Eye (tissue), 1 donor: ENCODE results near the gene CERCAM.
"Not testable (repeated sequence)": the region's sequence is repeated elsewhere in the genome, so short reads cannot be mapped to it uniquely, and the experiment has no call there.

Experiments
- DNase-seq: peaks from one replicate; pipeline ENCODE4 v3.0.0-alpha.2; 2015

Gene CERCAM

GRCh38 chr9:128419061-128419925, 1.4 kb upstream of the CERCAM start:
- peak; percentile 45 for DNase-seq

GRCh38 chr9:128420060-128420650, 502 bp upstream of the CERCAM start:
- peak; percentile 91 for DNase-seq

- DNase-seq, result no peak
These were observed 882 bp downstream of the CERCAM start for GRCh38 chr9:128421482-128421996.

- not testable (repeated sequence) for DNase-seq
These were observed 1.5 kb downstream of the CERCAM start for GRCh38 chr9:128422022-128422782.

GRCh38 chr9:128422783-128423150, 2.1 kb downstream of the CERCAM start:
- no peak for DNase-seq

- DNase-seq, result not testable (repeated sequence)
These were observed 2.7 kb downstream of the CERCAM start for GRCh38 chr9:128423356-128423755.

- no peak for DNase-seq
These were observed 3.7 kb downstream of the CERCAM start for GRCh38 chr9:128424268-128424780.

- peak; percentile 47 for DNase-seq
These were observed 8.2 kb downstream of the CERCAM start for GRCh38 chr9:128428644-128429512.

- no peak for DNase-seq
These were observed 8.9 kb downstream of the CERCAM start for GRCh38 chr9:128429513-128430086.

- DNase-seq, result no peak
These were observed 10.6 kb downstream of the CERCAM start for GRCh38 chr9:128431207-128431606.

- DNase-seq, result no peak
These were observed 13.7 kb downstream of the CERCAM start for GRCh38 chr9:128434340-128434739.

GRCh38 chr9:128435611-128436010, 15.0 kb downstream of the CERCAM start:
- no peak for DNase-seq

GRCh38 chr9:128438343-128439109, 17.9 kb downstream of the CERCAM start:
- DNase-seq, result peak; percentile 90

- no peak for DNase-seq
These were observed 18.6 kb downstream of the CERCAM start for GRCh38 chr9:128439273-128439672.

GRCh38 chr9:128442150-128442549, 21.5 kb downstream of the CERCAM start:
- DNase-seq, result no peak

- not testable (repeated sequence) for DNase-seq
These were observed 25.8 kb downstream of the CERCAM start for GRCh38 chr9:128446505-128446904.

GRCh38 chr9:128448746-128449145, 28.1 kb downstream of the CERCAM start:
- no peak for DNase-seq

- DNase-seq, result no peak
These were observed 34.3 kb downstream of the CERCAM start for GRCh38 chr9:128454991-128455390.

- DNase-seq, result peak; percentile 99
These were observed 35.4 kb downstream of the CERCAM start, which contains the start of gene ODF2 for GRCh38 chr9:128455849-128456612. Gene ODF2 (plus strand): TSS chr9:128456006. CDS start chr9:128456092, 86 bp downstream.

- DNase-seq, result peak; percentile 79
These were observed 36.0 kb downstream of the CERCAM start for GRCh38 chr9:128456613-128457061.
